GM18951 (cell line): ENCODE results near the gene SPAG6.

Source experiments
- POLR2A ChIP-seq: IDR thresholded peaks from 4 replicates; pipeline ENCODE4 v1.6.1; 2011; ENCODE audit warnings: mild to moderate bottlenecking; ENCODE audit not compliant: insufficient read length, insufficient read depth; ENCODE audit errors: extremely low read depth
- in situ Hi-C: fragments of 300-500 bp; cut with MboI; formaldehyde crosslinking; loops from one replicate; pipeline ENCODE4 v1.12.0; 2022; ENCODE audit warnings: low sequenced_read_pairs, mixed read lengths, inconsistent platforms; ENCODE audit not compliant: unreplicated experiment

The SPAG6 gene

DNA sequence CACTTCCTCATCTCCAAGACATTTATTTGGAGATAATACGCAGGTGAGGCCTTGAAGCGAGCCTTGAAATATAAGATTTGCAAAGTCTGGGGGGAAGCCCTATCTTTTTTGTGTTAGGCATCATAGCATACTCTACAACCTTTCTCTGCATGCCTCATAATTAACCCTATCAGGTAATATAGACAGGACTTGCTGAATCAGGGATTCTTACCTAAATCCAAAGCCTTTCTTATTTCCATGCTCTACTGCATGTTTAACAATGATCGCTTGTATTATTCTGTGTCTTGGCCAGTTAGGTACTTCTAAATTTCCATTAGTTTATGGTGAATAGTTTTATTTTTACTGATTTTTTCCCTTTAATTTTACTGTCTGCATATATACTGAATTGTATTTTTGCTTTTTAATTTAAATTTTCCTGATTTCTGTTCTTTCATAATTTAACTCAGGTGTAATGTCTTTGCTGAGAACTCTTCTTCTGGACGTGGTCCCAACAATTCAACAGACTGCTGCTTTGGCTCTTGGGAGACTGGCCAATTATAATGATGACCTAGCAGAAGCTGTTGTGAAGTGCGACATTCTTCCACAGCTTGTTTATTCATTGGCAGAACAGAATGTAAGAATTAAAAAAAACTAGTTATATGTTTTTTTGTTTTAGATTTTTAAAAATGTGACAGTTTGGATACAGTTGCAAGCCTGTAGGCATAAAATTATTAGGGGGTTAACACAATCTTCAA lies 19.3 kb downstream of the SPAG6 start:
- TF ChIP-seq POLR2A, result no peak
- in situ Hi-C loops, result no loop called here

DNA sequence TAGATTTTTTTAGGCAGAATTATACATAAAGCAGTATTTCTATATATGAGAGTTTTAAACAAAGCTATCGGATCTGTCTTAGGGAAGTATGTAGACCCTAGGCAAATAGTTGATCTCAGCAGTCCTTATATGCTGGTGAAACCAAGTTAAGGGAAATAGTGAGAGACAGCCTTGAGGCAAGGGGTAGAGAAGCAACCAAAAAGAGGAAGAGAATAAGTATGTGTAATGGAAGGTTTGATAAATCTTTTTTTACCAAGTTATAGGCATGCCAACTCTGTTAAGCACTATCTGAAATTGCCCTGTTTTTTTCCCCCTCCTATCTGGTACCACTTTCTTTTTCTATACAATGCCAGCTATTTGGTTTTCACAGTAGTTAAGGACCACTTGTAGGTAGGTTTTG lies 19.9 kb downstream of the SPAG6 start:
- no peak for TF ChIP-seq POLR2A
- in situ Hi-C loops, result no loop called here

DNA sequence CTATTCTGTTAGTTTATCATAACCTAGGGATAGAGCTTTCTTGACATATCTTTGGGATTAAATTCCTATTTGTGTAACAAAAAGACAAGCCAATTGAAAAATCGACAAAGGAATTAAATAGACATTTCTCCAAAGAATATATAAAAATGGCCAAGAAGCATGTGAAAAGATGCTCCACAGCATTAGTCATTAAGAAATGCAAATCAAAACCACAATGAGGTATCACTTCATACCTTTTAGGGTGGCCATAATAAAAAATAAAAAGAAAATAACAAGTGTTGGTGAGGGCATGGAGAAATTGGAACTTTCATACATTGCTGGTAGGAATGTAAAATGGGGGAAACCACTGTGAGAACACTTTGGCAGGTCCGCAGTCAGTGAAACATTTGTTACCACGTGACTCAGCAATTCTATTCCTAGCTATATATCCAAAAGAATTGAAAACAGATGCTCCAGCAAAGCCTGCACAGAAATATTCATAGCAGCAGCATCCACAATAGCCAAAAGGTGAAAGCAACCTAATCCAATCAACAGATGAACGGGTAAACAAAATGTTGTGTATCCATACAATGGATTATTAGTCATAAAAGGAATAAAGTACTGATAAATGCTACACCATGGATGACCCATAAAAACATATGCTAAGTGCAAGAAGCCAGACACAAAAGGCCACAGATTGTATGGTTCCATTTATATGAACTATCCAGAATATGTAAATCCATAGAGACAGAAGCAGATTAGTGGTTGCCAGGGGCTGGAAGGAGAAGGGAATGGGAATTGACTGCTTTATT lies 20.5 kb downstream of the SPAG6 start:
- in situ Hi-C loops, result no loop called here
- TF ChIP-seq POLR2A, result no peak

DNA sequence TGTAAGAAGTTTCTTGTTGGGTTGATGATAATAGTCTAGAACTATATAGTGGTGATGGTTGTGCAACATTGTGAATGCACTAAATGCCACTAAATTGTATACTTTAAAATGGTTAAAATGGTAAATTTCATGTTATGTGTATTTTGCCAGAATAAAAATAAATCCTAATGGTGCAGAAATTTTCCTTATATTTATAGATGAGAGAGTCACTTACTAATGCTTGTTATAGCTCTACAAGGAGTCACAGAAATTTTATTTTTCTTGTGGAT lies 21.1 kb downstream of the SPAG6 start:
- in situ Hi-C loops, result no loop called here

DNA sequence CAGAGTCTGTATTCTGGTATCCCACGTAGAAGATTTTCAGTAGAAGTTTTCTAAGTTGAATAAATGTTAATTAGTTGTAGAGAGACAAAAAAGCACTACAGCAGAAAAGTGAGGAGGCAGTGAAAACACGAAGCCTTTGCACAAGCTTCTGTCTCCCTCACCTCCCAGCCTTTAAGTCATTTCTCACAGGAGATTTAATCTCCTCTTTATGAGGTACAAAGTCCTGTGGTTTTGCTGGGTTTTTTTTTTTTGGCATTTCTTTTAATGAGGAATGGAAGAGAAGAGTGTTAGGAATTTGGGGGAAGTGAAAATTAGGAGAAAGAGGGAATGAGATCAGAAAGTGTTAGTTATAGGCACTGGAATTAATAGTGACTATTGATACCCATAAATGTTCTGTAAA lies 21.5 kb downstream of the SPAG6 start:
- no peak for TF ChIP-seq POLR2A
- in situ Hi-C loops, result no loop called here

More for the DNA sequence above, 21.1 kb downstream of the SPAG6 start:
- no peak for TF ChIP-seq POLR2A

GRCh38 chr10:22367471-22367870 lies 22.2 kb downstream of the SPAG6 start:
- in situ Hi-C loops, result no loop called here
- no peak for TF ChIP-seq POLR2A

GRCh38 chr10:22368402-22368801 lies 23.1 kb downstream of the SPAG6 start:
- no peak for TF ChIP-seq POLR2A
- in situ Hi-C loops, result no loop called here

GRCh38 chr10:22368981-22369380 lies 23.7 kb downstream of the SPAG6 start:
- no peak for TF ChIP-seq POLR2A

DNA sequence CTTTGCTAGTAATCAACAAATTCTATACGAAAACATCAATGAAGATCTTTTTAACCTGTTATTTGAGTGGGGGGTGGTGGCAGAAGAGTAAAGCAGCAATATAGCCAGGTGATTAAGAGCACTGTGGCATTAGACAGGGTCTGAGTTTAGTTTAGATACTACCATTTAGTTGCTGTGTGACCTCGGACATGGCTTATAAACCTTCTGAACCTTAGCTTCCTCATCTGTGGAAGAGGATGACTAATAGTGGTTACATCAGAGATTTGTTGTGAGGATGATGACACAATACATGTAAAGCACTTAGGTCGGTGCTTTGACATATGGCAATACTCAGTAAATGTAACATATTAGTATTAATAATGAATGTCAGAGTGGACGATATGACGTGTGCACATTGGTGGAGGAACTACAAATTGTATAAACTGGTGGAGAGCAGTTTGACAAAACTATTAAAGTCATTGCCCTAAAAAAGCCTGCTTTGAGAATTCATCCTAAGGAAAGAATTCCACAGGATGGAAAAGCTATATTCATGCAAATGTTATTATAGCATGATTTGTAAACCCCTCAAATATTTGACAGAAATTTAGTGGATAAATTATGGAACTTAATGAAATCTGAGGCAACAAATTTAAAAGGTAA lies 24.3 kb downstream of the SPAG6 start:
- no peak for TF ChIP-seq POLR2A
- in situ Hi-C loops, result no loop called here

More at GRCh38 chr10:22368981-22369380, 23.7 kb downstream of the SPAG6 start:
- in situ Hi-C loops, result no loop called here

DNA sequence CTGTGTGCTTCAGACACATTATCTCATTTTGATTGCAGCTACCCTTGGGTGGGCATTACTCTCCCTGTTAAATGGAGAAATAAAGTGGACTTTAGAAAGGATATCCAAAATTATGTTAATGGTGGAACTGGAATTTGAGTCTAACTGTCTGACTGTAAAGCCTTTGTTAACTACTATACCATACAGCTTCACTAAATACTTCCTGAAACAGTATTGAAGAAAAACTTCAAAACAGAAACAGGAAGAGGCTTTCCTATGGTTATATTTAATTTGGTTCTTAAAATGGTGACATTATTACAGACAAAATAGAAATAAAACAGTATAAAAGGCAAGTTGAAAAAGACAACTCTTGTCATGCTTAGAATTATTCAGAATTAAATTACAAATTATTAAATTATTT lies 25.0 kb downstream of the SPAG6 start:
- TF ChIP-seq POLR2A, result no peak
- in situ Hi-C loops, result no loop called here

DNA sequence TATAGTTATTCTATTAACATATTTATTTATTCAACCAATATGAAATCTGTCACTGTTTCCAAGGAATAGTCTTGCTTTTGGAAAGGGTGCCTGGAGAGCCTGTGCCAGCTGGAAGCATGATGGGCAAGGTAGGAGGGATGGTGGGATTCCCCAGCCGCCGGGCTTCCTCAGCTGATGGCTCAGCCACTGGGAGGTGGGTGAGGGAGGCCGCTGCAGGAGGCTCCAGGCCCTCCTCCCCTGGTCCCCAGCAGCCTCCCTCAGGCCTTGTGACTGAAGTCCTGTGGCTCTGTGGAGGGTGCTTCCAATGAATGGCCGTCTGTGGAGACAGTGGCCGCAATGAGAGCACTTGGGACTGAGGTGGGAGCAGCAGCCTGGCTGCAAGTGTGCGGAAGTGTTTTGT lies 27.0 kb downstream of the SPAG6 start:
- no peak for TF ChIP-seq POLR2A
- in situ Hi-C loops, result no loop called here

DNA sequence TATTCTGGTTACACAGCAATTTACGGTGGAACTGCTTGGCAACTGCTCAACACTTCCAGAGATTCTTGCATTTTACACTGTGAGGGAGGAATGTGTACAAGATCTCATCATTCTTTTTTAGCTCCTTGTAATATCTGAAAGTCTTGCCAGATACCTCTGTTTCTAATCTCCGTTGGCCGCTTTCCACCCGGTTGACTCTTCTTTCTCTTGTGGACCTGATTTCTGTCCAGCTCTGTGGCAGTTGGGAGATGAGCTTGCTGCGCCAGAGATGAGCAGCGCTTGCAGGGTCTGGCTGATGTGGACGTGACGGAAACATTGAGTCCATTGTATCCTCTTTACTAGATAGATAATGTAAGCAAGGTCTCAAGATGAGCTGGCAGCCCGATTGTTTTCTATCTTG lies 27.6 kb downstream of the SPAG6 start:
- in situ Hi-C loops, result no loop called here
- no peak for TF ChIP-seq POLR2A

- in situ Hi-C loops, result no loop called here
- TF ChIP-seq POLR2A, result no peak
Measured at GRCh38 chr10:22374489-22375126, 29.3 kb downstream of the SPAG6 start.
